ENCODE data around the gene GRK3.
"Not testable (repeated sequence)": the region's sequence is repeated elsewhere in the genome, so short reads cannot be mapped to it uniquely, and the experiment has no call there.

Gene GRK3

GRCh38 chr22:25564320-25564978 is at the start of gene GRK3:
GRK3 (plus strand) TSS chr22:25564675; CDS start chr22:25565041, 366 bp downstream.
- DNase-seq: no peak

DNA sequence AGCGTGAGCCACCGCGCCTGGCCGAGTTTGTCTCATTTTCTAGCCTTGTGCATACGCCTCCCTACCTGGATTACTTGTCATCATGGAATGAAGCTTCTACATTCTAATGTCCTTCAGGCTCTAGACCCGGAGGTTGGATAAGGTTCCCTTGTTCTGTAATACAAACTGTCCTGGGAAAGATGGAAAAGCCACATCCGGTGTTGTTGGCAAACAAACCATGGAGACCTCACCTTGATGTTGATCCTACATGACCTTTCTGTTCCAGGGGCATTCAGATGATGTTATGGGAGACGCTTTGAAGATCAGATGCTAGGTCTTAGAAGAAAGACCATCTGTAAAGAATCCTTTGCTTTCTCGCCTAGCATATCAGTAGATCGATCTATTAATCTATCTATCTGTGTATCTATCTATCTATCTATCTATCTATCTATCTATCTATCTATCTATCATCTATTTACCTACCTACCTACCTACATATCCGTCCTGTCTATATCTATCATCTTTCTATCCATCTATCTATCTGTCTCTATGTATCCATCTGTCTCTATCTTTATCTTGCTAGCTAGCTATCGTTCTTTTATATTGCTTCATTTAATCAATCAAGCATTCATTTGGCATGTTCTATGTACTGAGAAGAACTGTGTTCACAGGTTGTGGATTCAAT is 46.3 kb upstream of the GRK3 start:
- no peak for DNase-seq

DNA sequence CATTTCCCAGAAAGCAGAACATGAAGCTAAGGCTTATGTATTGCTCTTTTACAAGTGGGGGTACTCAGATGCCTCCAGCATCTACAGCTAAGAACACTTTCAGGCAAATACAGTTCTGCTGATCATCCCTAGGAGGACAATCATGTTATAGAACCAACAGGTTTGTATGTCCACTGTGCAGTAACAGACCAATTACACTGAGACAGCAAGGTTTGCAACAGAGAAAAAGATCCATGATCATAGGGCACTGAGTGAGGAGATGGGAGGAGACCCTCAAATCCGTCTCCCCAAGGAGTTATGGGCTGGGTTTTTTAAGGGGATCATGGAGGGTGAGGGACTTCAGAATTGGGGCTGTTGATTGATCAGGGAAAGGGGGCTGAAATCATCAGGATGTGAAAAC is 39.1 kb upstream of the GRK3 start:
- no peak for DNase-seq

- not testable (repeated sequence) for DNase-seq
Measured at GRCh38 chr22:25525804-25526584, 38.5 kb upstream of the GRK3 start.

- not testable (repeated sequence) for DNase-seq
Measured at GRCh38 chr22:25527016-25527415, 37.5 kb upstream of the GRK3 start.

DNA sequence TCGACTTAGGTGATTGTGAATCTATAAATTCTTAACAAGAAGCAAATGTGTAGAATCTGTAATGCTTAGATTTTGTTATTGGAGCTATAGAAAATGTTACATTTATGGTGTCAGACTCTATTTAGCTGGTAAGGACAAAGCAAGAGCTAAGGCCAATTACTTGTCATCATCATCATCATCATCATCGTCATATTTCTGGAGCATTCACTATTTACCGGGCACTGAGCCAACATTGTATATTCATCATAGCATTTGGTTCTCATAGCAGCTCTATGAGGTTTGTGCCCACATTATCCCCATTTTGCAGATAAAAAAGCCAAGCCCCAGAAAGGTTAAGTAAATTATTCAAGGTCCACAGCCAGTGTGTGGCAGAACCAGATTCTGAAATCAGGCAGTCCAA is 36.4 kb upstream of the GRK3 start:
- DNase-seq: not testable (repeated sequence)

GRCh38 chr22:25529059-25529458 is 35.4 kb upstream of the GRK3 start:
- DNase-seq: not testable (repeated sequence)

- DNase-seq: not testable (repeated sequence)
Measured at GRCh38 chr22:25529541-25530137, 34.8 kb upstream of the GRK3 start.

DNA sequence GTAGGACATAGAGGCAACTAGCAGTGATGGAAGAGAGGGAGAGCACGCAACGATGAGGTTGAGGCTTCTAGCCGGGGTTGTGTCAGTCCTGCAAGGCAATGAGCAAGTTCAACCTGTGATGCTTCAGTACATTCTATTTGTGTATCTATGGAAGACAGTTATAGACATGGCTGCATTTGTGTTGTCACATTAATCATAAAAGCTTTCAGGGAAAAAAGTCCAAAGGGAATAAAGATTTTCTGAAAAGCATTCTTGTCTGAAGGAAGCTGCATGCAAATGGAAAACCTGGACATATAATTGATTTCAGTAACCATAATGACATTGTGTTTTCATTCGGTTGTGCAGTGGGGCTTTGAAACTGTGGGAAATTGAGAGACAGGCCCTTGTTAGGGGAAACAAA is 32.8 kb upstream of the GRK3 start:
- not testable (repeated sequence) for DNase-seq

DNA sequence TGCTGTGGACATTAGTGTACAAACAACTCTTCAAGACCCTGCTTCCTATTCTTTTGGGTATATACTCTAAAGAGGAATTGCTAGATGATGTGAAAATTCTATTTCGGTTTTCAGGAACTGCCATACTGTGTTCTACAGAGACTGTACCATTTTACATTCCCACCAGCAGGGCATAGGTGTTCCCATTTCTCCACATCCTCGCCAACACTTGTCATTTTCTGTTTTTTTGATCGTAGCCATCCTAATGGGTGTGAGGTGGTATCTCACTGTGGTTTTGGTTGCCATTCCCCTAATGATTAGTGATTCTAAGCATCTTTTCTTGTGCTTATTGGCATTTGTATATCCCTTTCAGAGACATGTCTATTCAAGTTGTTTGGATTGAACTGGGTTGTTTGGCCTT is 29.8 kb upstream of the GRK3 start:
- no peak for DNase-seq

- no peak for DNase-seq
Measured at GRCh38 chr22:25536589-25536988, 27.9 kb upstream of the GRK3 start.

- DNase-seq: no peak
Measured at GRCh38 chr22:25540166-25540907, 24.1 kb upstream of the GRK3 start.

- DNase-seq: no peak
Measured at GRCh38 chr22:25540908-25541660, 23.4 kb upstream of the GRK3 start.

DNA sequence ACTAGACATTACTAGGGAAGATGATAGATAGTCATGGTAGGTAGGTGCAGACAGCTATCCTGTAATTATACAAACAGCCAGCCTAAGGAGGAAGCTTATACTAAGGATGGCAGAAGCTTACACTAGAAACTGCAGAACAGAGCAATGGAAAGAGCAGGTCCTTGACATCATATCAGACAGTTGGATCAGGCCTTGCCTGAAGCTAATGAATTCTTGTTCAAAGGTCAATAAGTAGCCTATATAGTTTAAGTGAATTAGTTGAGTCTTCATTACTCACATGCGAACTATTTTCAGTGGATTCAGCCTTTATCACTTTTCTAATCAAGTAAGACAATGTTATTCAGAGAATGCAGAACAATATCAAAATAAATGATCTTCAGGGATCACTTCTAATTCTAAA is 22.3 kb upstream of the GRK3 start:
- DNase-seq: no peak

GRCh38 chr22:25542720-25543402 is 21.6 kb upstream of the GRK3 start:
- no peak for DNase-seq

- no peak for DNase-seq
Measured at GRCh38 chr22:25545146-25545545, 19.3 kb upstream of the GRK3 start.

- no peak for DNase-seq
Measured at GRCh38 chr22:25545672-25546071, 18.8 kb upstream of the GRK3 start.

DNA sequence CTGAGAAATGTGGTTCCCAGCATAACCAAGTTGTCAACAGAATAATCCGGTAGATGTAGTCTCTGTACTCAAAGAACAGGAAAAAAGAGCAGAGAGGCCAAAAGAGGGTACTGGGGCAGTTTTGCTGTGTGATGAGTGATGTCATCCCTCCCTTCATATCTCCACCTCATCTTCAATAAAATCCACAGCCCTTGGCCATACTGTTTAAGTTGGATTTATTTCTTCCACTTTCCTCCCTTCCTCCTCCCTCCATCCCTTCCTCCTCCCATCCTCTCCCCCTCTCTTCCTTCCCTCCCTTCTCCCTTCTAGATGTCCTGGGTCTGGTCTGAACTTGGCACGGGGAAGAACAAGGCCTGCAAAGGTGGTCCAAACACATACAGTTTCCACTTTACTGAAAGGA is 18.2 kb upstream of the GRK3 start:
- no peak for DNase-seq

DNA sequence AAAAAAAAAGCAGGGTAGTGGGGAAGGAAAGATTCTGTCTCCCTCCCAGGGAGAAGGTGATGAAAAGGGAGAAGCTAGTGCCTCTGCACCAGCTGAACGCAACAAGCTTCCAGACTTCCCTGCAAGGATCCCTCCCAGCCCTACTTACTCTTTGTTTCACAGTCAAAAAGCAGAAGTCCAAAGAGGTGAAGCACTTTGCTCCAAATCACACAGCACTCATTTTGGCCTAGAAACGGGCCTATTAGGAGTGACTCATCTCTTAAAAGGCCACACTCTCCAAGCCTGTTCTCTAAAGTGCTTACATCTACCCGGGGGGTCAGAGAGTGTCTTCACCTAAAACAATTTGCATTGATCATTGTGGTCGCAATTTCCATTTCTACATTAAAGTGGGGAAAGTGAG is 17.7 kb upstream of the GRK3 start:
- DNase-seq: no peak

DNA sequence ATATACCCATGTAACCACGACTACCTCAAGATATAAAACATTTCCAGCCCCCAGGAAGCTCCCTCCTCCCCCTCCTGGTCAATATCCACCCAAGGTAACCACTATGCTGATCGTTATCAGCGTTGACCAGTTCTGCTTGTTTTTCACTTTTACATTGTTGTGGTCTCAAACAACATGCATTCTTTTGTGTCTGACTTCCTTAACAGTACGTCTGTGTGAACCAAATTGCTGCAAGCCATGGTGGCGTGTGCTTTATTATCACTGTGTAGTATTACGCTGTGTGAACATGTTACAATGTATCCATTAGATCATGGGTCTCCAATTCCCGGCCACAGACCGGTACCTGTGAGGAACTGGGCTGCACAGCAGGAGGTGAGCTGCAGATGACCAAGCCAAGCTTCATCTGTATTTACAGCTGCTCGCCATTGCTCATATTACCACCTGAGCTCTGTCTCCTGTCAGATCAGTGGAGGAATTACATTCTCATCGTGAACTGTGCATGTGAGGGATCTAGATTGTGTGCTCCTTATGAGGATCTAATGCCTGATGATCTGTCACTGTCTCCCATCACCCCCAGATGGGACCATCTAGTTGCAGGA is 15.5 kb upstream of the GRK3 start:
- no peak for DNase-seq

- no peak for DNase-seq
Measured at GRCh38 chr22:25551396-25551795, 13.1 kb upstream of the GRK3 start.
